HG03175 (cell line): ENCODE measurements around the gene TMEM121B.

Source experiments
- ATAC-seq: cut with Tn5 transposase; IDR thresholded peaks from one replicate; pipeline ENCODE4 v1.9.1; 2021; ENCODE audit warnings: mild to moderate bottlenecking, moderate library complexity; ENCODE audit not compliant: unreplicated experiment

The TMEM121B gene

DNA sequence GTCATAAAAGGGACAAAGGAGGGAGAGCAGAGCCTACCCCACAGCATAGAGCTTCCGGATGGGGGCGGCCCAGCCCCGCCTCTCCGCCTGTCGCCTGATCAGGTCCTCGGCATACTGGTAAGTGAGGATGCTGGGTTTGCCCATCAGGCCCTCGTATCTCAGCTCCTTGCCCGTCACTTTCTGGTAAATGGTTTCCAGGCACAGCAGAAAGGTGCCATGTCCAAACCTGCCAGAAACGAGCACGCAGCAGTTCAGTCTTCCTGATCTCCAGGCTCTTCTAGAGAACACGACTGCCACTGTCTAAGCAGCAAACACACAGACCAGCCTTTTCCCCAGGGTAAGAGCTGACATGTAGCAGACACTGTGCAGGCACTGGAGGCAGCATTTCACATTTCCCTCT, 17.4 kb upstream of the TMEM121B start:
- no peak for ATAC-seq

DNA sequence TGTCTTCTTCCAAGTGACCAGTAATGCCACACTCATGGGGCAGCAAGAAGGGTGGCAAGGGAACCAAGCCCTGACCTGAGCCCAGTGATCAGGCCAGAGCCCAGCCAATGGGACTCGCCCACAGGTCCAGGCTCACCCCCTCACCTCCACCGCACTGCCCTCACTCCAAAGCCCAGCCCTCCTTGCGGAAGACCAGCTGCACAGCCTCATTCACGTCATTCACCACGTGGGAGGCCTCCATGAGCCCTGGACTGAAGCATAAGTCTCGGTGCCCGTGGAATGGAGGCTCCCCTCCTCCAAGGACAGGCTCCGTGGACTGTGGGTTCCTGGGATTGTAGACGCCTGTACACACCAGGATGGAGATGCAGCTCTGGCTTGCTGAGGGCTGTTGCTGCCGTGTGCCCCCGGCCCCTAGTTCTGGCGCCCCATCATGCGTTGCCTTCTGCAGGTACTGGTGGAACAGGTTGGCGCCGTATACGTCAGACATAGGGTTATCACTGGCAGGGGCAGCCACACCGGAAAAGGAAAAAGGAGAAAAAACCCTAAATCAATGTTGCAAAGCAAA, 16.8 kb upstream of the TMEM121B start:
- ATAC-seq = no peak

GRCh38 chr22:17137170-17137569, 16.0 kb upstream of the TMEM121B start:
- no peak for ATAC-seq

DNA sequence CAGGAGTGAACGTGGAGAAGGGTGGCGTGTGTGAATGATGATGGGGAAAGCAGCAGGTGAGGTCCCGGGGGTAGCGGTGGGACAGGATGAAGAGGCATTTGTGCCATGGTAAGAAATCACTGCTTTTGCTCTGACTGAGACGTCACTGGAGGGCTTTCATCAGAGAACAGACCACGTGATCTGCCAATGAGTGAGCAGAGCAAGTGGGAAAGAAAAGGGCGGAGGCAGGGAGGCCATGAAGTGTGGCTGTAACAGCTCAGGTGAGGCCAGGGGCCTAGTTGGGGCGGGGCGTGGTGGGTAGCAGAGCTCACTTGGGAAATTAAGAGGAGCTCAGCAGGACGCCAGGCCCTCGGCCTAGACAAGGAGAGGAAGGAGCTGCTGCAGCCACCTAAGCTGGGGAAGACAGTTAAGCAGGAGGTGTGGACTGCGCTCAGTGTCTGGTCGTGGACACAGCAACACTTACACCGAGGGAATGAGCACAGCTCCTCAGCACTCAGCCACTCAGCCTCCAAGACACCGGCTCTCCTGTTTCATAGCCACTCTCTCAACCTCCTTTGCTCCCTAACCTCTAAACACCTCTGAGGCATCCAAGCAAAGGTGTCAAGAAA, 14.1 kb upstream of the TMEM121B start:
- no peak for ATAC-seq

GRCh38 chr22:17133137-17133536, 12.0 kb upstream of the TMEM121B start:
- ATAC-seq = no peak

- no peak for ATAC-seq
Measured at GRCh38 chr22:17132112-17132511, 11.0 kb upstream of the TMEM121B start.

DNA sequence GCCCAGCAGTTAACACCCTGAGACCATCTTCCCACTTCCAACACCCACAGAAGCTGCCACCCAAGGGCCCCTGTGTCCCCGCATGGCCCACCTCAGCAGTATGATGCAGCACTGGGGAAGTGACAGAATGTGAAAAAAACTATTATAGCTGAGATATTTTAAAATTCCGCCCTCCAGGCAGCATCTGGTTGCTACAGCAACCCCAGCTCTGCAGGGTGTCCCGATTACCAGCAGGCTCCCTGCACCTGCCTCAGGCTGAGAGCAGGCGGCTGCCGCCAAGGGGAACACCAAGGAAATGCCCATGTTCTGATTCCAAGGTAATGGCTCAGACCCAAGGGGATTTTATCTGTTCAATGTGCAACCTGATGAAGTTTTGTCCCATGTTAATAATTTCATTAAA, 10.5 kb upstream of the TMEM121B start:
- no peak for ATAC-seq

- ATAC-seq = no peak
Measured at GRCh38 chr22:17130199-17130598, 9.0 kb upstream of the TMEM121B start.

DNA sequence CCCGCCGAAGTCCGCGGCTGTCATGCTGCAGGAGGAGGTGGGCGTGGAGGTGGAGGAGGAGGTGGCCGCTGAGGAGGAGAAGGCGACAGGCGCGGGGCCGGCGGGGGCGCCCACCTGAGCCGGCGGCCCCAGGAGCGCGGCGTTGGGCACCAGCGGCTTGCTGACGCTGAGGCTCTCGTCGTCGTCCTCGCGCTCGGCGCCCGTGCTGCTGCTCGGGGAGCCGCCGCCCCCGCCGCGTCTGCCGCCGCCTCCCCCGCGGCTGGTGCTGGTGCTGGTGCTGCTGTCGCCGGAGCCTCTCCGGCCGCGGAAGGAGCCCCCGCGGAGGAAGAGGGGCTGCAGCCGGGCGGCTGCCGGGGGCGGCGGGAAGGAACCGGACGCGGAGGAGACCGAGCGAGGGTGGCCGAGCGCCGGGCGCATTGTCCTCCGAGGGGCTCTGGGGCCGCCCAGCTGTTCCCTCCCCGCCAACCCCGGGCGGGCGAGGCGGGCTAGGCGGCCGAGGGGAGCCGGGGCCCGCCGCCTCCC, 388 bp downstream of the TMEM121B start:
- ATAC-seq = no peak

- ATAC-seq = no peak
Measured at GRCh38 chr22:17120281-17120680, 879 bp downstream of the TMEM121B start.

DNA sequence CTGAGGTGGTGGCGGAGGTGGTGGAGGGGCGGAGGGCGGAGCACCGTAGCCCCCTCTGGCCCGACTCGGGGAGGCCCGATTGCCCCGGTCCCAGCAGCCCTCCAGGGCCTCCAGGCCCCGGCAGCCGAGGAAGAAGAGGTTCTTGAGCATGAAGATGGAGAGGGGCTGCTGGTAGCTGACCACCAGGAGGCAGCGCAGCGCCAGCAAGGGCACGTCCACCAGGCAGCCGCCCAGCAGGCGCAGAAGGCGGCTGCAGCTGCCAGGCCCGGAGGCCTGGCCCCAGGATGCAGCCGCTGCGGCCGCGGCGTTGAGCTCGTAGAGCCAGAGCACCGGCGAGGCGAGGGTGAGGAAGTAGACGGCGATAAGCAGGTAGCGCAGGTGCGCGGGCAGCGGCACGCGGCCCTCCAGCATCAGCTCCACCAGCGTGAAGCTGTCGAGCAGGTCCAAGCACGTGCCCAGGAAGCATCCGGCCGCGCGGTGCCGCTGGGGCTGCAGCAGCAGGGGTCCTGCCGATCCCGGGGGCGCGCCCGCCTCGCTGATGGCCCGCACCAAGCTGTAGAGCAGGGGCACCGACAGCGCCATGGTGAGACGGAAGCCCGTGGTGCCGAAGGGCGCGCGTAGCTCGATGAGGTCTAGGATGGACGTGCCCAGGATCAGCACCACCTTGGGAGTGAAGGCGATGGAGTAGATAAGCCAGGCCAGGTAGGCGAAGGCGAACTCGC, 1.5 kb downstream of the TMEM121B start:
- ATAC-seq = no peak

DNA sequence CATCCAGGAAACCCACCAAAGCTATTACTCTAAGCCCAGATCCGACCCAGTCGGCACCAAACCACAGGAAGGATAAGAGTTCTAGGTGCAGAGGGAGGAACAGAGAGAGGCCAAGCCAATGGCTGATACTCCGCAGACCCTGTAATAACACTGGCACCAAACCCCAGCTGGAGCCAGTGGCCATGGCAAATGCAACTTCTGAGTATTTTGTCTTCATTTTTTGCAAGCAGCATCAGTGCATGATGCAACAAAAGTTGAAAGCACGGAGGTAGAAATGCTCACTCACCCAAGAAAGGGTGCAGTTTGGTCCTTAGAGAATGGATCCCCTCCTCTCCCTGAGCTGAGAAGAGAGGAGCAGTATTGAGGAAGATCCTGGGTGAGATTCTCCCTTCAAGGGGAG, 2.8 kb downstream of the TMEM121B start:
- no peak for ATAC-seq

GRCh38 chr22:17117890-17118289, 3.3 kb downstream of the TMEM121B start:
- ATAC-seq = no peak

- no peak for ATAC-seq
Measured at GRCh38 chr22:17117400-17117799, 3.8 kb downstream of the TMEM121B start.

GRCh38 chr22:17116572-17117330, 4.4 kb downstream of the TMEM121B start:
- no peak for ATAC-seq

DNA sequence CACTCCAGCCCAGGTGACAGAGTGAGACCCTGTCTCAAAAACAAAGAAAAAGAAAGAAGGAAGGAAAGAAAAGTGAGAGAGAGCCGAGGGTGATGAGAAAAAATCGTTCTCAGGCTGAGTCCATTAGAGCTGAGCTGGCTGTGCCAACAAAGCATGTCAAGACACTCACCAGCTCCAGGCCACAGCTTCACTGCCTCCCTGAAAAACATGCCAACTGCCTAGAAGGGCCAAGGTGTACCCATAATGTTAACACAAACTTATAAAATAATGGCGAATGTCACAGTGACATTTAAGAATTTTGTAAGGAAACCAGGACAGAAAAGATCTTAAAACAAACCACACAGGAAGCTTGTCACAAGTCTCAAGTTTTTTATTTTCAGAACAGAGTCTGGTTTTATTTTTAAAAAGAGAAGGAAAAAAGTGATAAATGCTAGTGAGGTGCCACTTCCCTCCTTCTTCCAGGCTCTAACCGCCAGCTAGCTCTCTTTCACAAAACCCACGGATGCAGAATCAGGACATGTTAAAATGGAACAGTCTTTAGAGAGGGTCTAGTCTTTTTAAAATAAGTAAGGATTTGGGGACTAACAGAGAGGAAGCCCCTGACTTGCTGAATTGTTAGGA, 5.1 kb downstream of the TMEM121B start:
- no peak for ATAC-seq

GRCh38 chr22:17115236-17115635, 5.9 kb downstream of the TMEM121B start:
- ATAC-seq = no peak

DNA sequence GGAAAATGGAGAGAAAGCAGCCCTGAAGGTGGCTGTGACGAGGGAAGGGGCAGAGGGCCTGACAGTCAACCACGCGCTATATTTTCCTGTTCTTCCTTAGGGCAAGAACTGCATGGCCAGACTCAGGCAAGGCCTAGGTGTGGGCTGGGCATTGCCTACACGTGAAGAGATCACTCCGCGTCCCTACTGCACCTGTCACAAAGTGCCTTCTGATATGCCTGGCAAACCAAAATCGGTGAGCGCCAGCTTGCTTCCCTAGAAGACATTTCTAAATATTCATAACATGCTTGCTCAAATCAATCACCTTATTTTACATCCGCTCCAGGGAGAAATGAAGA, 6.3 kb downstream of the TMEM121B start:
- ATAC-seq = no peak

DNA sequence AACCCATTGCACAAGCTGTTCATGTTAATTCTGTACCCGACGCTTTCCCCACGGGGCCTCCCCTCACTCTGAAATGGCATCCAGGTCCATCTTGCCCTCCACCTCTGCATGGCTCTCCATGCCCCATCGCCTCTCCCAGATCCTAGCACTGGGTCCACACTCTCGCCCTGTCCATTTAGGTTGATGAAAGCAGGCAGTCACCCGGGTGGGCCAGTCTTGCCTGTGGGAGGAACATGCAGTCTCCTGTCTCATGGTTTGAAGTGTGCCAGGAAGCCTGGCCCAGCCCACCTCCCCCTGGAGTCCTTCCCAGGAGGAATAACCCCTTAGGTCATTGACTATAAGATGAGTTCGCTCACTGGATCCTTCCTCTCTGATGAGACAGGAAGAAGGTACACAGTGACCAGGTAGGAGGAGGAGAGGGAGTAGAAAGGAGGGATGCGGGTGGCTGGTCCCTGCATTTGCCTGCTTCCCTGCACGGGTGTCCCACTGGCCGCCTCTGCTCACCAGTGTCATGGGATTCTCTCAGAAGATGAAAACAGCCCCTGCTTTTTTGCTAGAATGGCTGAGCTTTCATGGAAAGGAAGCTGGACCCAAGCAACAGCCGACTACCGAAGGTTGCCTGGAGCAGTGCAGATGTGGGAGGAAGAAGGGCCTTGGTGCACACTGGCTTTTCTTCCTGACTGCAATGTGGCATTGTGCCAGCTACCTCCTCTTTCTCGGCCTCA, 6.8 kb downstream of the TMEM121B start:
- ATAC-seq = no peak

DNA sequence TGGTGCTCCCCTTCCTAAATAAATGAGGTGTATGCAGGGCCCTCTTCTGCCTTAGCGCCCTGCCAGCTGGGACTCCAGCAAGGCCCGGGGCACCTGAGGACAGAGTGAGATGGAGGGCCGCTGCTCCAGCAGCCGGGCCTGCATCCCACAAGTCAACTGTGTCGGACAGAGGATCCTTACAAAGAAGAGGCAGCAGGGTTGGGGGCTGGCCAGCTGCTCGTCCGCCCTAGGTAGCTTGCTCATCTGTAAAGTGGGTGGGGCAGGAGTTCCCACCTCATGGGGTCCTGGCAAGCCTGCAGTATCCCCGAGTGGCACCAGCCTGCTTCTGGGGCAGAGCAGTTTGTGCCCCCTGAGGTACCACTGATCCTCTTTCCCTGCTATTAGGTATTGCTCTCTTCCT, 7.6 kb downstream of the TMEM121B start:
- ATAC-seq = no peak
